HG03095 (cell line): Measurements from ENCODE around the gene PIK3CD.
A peak's percentile ranks its signal among the peaks of the same experiment; 100 is the strongest.
"Not testable (repeated sequence)": the region's sequence is repeated elsewhere in the genome, so short reads cannot be mapped to it uniquely, and the experiment has no call there.

Experiments used
- ATAC-seq: cut with Tn5 transposase; IDR thresholded peaks from one replicate; pipeline ENCODE4 v1.9.1; 2021; ENCODE audit warnings: moderate library complexity; ENCODE audit not compliant: unreplicated experiment

The PIK3CD gene

DNA sequence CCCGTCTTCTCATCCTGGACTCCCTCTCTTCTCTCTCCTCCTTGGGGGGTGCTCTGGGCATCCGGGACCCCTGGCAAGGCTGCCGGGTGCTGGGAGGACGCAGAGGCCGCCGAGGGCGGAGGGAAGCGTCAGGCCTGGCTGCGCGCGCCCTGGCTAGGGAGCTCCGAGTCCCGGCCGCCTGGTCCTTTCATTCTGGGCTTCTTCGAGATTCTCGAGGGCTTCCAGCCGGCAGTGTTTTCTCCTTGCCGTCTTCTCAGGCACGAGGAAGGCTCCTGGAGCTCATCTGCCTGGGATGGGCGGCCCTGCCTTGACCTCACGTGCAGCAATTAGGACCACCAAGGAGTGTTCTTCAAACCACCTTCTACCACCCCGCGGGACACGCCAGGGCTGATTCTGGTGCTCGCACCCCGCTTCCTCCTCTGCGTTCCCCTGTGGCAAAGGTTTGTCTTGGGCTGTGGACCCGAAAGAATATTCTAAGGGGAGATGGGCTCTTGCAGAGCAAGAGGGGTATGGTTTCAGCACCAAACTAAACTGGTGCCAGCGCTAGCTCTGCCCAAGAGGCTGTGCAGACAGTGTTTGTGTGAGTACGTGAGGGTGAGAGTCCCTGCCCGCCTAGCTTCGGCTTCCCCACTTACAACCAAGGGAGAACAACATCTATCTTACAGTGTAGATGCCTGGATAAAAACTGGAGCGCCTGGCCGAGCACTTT, 36.5 kb downstream of the PIK3CD start:
- no peak for ATAC-seq

DNA sequence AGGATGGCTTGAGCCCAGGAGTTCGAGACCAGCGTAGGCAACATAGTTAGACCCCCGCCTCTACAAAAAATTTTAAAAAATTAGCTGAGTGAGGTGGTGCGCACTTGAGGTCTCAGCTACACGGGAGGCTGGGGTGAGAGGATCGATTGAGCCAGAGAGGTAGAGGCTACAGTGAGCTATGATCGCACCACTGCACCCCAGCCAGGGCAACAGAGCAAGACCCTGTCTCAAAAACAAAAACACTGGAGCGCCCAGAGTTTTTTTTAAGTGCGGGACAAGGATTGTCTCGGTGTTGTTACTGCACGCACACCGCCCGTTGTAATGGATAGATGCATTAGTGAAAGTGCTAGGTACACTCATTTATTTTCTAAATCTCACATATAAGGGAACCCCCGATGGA, 37.1 kb downstream of the PIK3CD start:
- ATAC-seq, result no peak

DNA sequence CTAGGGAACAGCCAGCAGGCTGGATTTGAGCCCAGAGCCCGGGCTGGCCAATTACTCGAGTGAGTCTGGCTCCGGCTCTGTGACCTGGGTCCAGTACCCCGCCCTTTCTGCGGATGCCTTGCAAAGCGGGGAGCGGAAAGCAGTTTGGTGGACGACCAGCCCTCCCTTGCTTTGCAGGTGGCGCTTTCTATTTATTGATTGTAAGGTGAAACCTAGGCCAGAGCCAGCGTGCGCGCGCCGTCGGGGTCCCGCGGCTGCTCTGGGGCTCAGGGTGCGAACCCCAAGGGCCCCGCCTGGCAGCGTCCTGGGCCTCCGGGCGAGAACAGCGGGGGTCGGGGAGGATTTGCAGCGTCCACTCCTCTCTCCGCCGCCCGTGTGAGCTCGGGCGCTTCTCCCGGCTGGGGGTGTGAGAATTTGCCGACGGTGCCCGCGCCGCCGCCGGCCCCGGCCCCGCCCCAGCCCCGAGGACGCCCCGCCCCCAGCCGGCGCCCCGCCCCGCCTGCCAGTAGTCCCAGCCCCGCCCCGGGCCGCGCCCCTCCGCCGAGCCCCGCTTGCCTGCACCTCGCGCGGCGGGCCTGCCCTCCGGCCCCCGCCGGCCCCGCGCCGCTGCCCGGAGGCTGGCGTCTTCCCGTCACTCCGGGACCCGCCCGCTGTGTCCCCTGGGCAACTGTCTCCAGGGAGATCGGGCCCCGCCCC, 37.6 kb downstream of the PIK3CD start:
- peak; percentile 36 for ATAC-seq

DNA sequence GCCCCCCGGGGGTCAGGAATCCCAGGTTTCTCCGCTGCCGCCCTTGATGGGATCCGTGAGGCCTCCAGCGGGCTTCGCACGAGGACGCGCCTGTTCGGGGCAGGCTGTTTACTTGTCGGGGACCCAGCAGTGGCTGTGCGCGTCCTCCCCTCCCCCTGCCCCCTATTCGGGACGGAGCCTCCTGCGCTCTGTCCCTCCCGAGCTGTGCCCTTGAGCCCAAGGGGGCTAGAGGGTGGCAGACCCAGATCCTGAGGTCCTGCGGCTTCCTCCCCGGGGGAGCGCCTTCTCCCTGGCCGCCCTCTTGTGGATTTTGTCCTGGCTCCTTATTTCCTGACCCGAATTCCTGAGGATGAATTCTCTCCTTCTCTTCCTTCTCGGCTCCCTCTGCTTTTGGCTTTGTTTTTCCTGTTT, 38.4 kb downstream of the PIK3CD start:
- ATAC-seq, result no peak

- ATAC-seq, result no peak
Observed at GRCh38 chr1:9690440-9691107, 39.0 kb downstream of the PIK3CD start.

DNA sequence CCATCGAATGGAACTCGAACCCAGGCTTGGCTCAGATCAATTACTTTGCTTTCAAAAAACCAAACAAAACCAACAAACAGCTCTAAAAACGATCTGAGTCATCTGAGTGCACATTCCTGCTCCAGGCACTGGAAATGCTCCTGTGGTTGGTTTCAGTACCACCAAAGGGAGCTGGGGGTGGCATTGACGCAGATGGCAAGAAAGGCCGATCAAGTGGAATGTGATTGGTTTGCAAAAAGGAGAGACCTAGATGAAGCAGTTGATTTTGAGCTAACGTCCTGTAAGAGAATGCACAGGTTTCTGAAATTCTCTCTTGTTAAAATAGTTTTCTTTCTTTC, 39.5 kb downstream of the PIK3CD start:
- ATAC-seq, result no peak

- ATAC-seq, result no peak
Observed at GRCh38 chr1:9691691-9692090, 40.2 kb downstream of the PIK3CD start.

GRCh38 chr1:9696793-9697192, 45.3 kb downstream of the PIK3CD start:
- ATAC-seq, result no peak

DNA sequence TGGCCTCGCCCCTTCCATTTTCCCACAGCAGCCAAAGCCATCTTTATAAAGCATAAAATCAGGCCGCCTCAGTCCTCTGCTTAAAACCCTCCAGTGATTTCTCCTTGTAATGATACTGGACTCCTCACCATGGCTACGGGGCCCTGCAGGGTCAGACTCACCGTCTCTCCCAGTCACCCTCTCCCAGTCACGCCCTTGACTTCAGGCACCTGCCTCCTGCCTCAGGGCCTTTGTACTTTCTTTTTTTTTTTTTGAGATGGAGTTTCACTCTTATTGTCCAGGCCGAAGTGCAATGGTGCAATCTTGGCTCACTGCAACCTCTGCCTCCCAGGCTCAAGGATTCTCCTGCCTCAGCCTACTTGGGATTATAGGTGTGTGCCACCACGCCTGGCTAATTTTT, 47.8 kb downstream of the PIK3CD start:
- ATAC-seq, result no peak

- ATAC-seq, result no peak
Observed at GRCh38 chr1:9700340-9700739, 48.8 kb downstream of the PIK3CD start.

GRCh38 chr1:9701665-9702064, 50.1 kb downstream of the PIK3CD start:
- ATAC-seq, result no peak

DNA sequence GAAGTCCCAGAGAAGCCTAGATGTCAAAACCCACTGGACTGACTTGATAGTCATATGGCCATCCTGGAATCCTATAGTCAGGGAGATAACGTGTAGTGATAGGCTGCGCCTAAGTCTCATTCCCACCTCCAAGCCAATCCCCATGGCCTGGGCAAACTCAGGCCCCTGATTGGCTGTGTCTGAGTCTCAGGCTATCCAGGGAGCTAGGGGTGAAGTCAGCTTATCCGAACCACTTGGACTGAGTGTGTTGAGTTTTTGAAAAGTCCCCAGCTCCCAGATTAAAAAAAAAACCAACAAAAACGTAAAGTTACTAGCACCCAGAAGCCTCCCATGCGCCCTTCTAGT, 51.6 kb downstream of the PIK3CD start:
- ATAC-seq, result no peak

GRCh38 chr1:9703681-9704080, 52.1 kb downstream of the PIK3CD start:
- ATAC-seq, result no peak

DNA sequence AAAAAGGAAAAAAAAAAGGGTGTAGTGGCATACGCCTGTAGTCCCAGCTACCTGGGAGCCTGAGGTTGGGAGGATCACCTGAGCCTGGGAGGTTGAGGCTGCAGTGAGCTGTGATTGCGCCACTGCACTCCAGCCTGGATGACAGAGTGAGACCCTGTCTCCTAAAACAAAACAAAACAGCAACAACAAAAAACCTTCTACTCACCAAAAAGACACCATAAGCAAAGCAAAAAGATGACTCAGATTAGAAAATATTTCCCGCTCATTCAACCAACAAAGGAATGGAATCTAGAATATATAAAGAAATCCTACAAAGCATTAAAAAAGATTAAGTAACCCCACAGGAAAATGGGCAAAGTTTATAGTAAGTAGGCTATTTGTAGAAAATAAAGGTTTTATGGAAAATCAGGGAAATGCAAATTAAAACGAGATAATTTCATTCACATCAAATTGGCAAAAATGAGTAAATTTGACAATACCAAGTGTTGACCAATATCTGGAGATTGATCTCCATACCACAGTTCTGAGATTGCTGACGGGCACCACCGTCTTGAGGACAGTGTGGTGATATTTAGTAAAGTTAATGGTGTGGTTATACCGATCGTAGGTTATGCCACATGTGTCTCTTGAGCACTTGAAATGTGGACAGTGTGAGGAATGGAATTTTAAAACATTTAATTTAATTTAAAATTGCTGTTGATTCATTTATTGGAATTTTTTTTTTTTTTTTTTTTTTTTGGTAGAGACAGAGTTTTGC, 54.0 kb downstream of the PIK3CD start:
- ATAC-seq, result no peak

GRCh38 chr1:9706178-9706577, 54.6 kb downstream of the PIK3CD start:
- no peak for ATAC-seq

GRCh38 chr1:9710037-9710436, 58.5 kb downstream of the PIK3CD start:
- no peak for ATAC-seq

GRCh38 chr1:9711466-9712020, 60.0 kb downstream of the PIK3CD start:
- no peak for ATAC-seq

DNA sequence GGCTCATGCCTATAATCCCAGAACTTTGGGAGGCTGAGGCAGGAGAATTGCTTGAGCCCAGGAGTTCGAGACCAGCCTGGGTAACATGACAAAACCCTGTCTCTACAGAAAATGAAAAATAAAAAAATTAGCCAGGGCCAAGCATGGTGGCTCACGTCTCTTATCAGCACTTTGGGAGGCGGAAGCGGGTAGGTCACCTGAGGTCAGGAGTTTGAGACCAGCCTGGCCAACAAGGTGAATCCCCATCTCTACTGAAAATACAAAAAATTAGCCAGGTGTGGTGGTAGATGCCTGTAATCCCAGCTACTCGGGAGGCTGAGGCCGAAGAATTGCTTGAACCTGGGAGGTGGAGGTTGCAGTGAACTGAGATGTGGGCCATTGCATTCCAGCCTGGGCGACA, 61.2 kb downstream of the PIK3CD start:
- not testable (repeated sequence) for ATAC-seq

DNA sequence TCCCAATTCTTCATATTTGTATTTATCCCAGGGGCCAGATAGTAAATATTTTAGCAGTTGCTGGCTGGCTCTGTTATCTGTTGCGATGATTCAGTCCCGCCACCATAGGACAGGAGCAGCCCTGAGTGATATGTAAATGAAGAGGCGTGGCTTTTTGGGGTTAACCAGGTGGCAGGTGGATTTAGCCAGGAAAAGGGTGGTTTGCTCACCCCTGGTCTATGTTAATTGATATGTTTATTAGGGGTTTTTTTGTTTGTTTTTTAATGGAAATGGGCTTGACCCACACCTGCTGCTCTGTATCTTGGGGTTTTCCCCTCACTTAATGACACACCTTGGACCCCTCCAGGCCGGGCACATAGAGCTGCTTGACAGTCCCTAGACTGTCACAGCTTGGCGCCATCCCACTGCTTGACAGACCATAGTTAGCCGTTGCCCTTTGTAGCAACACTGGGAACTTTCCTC, 62.8 kb downstream of the PIK3CD start:
- no peak for ATAC-seq

DNA sequence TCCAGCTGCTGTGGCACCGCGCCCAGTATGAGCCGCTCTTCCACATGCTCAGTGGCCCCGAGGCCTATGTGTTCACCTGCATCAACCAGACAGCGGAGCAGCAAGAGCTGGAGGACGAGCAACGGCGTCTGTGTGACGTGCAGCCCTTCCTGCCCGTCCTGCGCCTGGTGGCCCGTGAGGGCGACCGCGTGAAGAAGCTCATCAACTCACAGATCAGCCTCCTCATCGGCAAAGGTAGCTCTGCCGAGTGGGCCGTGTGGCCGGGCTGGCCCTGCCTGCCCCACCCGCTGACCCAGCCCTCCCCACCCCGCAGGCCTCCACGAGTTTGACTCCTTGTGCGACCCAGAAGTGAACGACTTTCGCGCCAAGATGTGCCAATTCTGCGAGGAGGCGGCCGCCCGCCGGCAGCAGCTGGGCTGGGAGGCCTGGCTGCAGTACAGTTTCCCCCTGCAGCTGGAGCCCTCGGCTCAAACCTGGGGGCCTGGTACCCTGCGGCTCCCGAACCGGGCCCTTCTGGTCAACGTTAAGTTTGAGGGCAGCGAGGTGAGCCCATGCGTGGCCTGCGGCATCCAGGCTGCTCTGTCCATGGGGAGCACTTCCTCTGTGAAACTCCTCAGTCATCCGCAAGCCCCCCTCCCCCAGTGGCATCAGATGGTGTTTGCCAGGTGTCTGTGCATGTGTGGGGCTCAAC, 64.2 kb downstream of the PIK3CD start:
- no peak for ATAC-seq
